ENCODE data around the gene CHN1. TPM values are rescaled to one million over a fixed set of nuclear protein-coding genes. Genes with fewer than 3 reads are reported as not detected.
A peak's percentile ranks its signal among the peaks of the same experiment; 100 is the strongest.

The CHN1 gene
- total RNA-seq, 1 experiment from 2014 or later: 0.41 TPM

DNA sequence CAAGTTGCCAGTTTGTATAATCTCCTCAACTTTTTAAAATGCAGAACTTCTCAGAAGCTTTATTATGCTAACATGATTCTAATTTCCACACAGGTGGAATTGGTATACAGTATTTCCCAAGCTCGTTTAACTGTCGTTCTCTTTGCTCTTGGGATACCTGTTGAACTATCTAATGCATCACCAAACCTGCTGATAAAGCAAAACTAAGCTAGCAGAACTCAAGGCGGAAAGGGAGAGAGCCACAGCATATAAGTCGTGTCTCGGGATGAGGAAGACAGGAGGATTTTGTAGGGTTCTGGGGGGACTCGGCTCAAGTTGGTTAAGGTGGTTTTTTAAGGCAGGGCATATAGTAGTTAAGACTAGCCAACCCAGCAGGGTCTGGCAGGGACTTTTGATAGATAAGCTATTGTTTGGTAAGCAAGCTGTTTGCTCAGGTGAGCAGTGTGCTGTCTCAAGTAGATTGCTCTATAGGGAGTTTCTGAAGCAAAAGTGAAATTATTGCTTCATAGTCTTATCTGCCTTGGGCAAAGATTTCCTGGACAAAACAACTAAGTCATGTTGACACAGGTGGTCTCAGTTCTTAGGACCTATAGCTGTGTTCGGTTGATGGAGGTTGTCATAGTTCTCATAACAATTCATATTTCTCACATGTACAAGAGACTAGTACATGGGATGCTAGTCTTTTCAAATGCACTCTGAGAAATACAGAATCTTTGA lies 212.7 kb downstream of the CHN1 start:
- Mint-ChIP-seq H3K27ac (ENCODE audit: unreplicated experiment) (no peak overlapping the region), H3K4me1 (ENCODE audit: low read depth, unreplicated experiment) (peaks cover 25% of the 10 kb centered on the region), H3K9me3 (ENCODE audit: unreplicated experiment) (no peaks in the 10 kb centered on the region), H3K4me3 (ENCODE audit: unreplicated experiment) (no peak overlapping the region), H3K36me3 (ENCODE audit: insufficient read depth, unreplicated experiment) (no peaks in the 10 kb centered on the region), H3K27me3 (ENCODE audit: insufficient read depth, unreplicated experiment) (no peaks in the 10 kb centered on the region)
- no peaks in the 10 kb centered on the region for H3K27me3 ChIP-seq (replicated peaks; ENCODE audit: control insufficient read depth, insufficient read depth, low read length)
- intact Hi-C loops (cut with micrococcal nuclease; ENCODE audit: unreplicated experiment): no loop called here
- ChIA-PET POLR2A (interaction anchor here (0.5 kb wide), 1 partner anchor 298 kb away, joined by 3 read pairs; no protein-coding TSS in a partner anchor), CTCF (interaction anchor here (1.0 to 1.3 kb wide), 2 partner anchors 21 to 43 kb away, joined by 4 read pairs; no protein-coding TSS in a partner anchor)
- no peak overlapping the region for H3K4me3 ChIP-seq (ENCODE audit: low read depth, low read length)
- H3K36me3 ChIP-seq (ENCODE audit: control insufficient read depth, insufficient read depth, low read length): no peaks in the 10 kb centered on the region
- TF ChIP-seq, protein P1, sequence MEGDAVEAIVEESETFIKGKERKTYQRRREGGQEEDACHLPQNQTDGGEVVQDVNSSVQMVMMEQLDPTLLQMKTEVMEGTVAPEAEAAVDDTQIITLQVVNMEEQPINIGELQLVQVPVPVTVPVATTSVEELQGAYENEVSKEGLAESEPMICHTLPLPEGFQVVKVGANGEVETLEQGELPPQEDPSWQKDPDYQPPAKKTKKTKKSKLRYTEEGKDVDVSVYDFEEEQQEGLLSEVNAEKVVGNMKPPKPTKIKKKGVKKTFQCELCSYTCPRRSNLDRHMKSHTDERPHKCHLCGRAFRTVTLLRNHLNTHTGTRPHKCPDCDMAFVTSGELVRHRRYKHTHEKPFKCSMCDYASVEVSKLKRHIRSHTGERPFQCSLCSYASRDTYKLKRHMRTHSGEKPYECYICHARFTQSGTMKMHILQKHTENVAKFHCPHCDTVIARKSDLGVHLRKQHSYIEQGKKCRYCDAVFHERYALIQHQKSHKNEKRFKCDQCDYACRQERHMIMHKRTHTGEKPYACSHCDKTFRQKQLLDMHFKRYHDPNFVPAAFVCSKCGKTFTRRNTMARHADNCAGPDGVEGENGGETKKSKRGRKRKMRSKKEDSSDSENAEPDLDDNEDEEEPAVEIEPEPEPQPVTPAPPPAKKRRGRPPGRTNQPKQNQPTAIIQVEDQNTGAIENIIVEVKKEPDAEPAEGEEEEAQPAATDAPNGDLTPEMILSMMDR (IDR thresholded peaks at IDR 0.05; ENCODE audit: insufficient read depth in 1 of 2, low read depth in 1 of 2, low read length in 1 of 2, severe bottlenecking in 1 of 2, unreplicated experiment in 1 of 2): no peak
- BruUV-seq (replicated peaks): no TSS peak
- H3K9me3 ChIP-seq: no peaks in the 10 kb centered on the region
- peak in 1 of 2 experiments; percentile 35 for DNase-seq
- H3K4me1 ChIP-seq: peaks cover 5% of the 10 kb centered on the region; the same call in 1 of the 2 replicates

DNA sequence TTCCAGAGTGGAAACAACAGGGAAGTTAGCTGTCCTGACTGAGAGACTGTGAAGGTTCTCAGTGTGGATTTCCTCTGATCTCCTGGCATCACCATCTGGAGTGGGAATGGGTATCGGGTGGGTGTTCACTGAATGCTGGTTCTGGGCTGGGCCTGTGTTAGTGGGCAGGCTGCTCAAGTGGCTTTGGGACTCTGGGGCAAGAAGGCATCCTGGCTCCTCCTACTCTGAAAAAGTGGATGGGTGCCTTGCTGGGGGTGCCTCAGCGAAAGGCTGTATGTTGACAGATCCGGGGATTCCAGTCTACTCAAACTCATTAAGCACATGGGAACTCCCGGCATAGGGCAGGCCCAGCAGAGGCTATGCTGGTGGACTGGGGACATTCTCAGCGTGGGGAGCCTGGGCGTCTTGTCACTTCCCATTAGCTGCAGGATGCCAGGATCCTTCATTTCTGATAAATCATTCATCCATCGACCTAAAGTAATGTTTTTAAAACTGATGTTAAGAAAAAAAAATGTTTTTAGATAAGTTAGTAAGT lies 213.4 kb downstream of the CHN1 start:
- TF ChIP-seq, protein P1 (IDR thresholded peaks at IDR 0.05; ENCODE audit: insufficient read depth in 1 of 2, low read depth in 1 of 2, low read length in 1 of 2, severe bottlenecking in 1 of 2, unreplicated experiment in 1 of 2): no peak
- ChIA-PET POLR2A (interaction anchor here (0.5 kb wide), 1 partner anchor 297 kb away, joined by 3 read pairs; no protein-coding TSS in a partner anchor), CTCF (interaction anchor here (1.0 to 1.3 kb wide), 2 partner anchors 21 to 43 kb away, joined by 4 read pairs; no protein-coding TSS in a partner anchor)
- Histone ChIP-seq H3K9me3 (no peaks in the 10 kb centered on the region), H3K36me3 (ENCODE audit: control insufficient read depth, insufficient read depth, low read length) (no peaks in the 10 kb centered on the region), H3K4me1 (peaks cover 5% of the 10 kb centered on the region; the same call in 1 of the 2 replicates), H3K27me3 (replicated peaks; ENCODE audit: control insufficient read depth, insufficient read depth, low read length) (no peaks in the 10 kb centered on the region), H3K4me3 (ENCODE audit: low read depth, low read length) (no peak overlapping the region)
- no peaks in the 10 kb centered on the region for H3K36me3 Mint-ChIP-seq (ENCODE audit: insufficient read depth, unreplicated experiment)
- H3K4me3 Mint-ChIP-seq (ENCODE audit: unreplicated experiment): no peak overlapping the region
- no TSS peak for BruUV-seq (replicated peaks)
- no peak overlapping the region for H3K27ac Mint-ChIP-seq (ENCODE audit: unreplicated experiment)
- no peaks in the 10 kb centered on the region for H3K9me3 Mint-ChIP-seq (ENCODE audit: unreplicated experiment)
- H3K4me1 Mint-ChIP-seq (ENCODE audit: low read depth, unreplicated experiment): peaks cover 25% of the 10 kb centered on the region
- no peaks in the 10 kb centered on the region for H3K27me3 Mint-ChIP-seq (ENCODE audit: insufficient read depth, unreplicated experiment)
- intact Hi-C loops (cut with micrococcal nuclease; ENCODE audit: unreplicated experiment): no loop called here
- DNase-seq: no peak

DNA sequence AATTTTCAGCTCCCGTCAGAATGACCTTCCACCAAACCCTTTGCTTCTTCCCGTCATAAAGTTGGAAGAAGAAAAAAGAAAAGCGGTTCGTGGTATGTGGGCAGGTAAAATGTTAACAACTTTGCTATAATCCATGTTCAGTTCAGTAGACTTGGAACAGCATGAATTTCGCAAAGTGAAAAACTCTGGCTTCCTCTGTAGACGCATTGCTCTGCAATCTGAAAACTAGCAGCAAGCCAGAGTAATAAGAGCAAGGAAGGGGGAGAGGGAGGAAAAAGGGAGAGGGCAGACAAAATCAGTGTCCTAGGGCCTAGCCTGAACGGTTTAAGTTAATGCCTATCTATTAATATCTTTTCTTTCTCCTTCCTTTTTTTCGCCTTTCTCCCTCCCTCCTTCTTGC lies 214.2 kb downstream of the CHN1 start:
- CTCF ChIA-PET: no interaction called here
- Mint-ChIP-seq H3K9me3 (ENCODE audit: unreplicated experiment) (no peaks in the 10 kb centered on the region), H3K36me3 (ENCODE audit: insufficient read depth, unreplicated experiment) (no peaks in the 10 kb centered on the region), H3K27ac (ENCODE audit: unreplicated experiment) (no peak overlapping the region), H3K27me3 (ENCODE audit: insufficient read depth, unreplicated experiment) (no peaks in the 10 kb centered on the region), H3K4me3 (ENCODE audit: unreplicated experiment) (no peak overlapping the region), H3K4me1 (ENCODE audit: low read depth, unreplicated experiment) (peaks cover 21% of the 10 kb centered on the region)
- no peaks in the 10 kb centered on the region for H3K36me3 ChIP-seq (ENCODE audit: control insufficient read depth, insufficient read depth, low read length)
- H3K4me1 ChIP-seq: peaks cover 5% of the 10 kb centered on the region; the same call in 1 of the 2 replicates
- no peak overlapping the region for H3K4me3 ChIP-seq (ENCODE audit: low read depth, low read length)
- POLR2A ChIA-PET: no interaction called here
- TF ChIP-seq, protein P1 (IDR thresholded peaks at IDR 0.05; ENCODE audit: insufficient read depth in 1 of 2, low read depth in 1 of 2, low read length in 1 of 2, severe bottlenecking in 1 of 2, unreplicated experiment in 1 of 2): no peak
- H3K9me3 ChIP-seq: no peaks in the 10 kb centered on the region
- no peak for DNase-seq
- BruUV-seq (replicated peaks): no TSS peak
- intact Hi-C loops (cut with micrococcal nuclease; ENCODE audit: unreplicated experiment): no loop called here
- H3K27me3 ChIP-seq (replicated peaks; ENCODE audit: control insufficient read depth, insufficient read depth, low read length): no peaks in the 10 kb centered on the region
